Astrocyte (in vitro differentiated cells and primary cell): ENCODE data around the gene TRAP1.

Source experiments
- EZH2 ChIP-seq: IDR thresholded peaks from 2 replicates; pipeline ENCODE4 v1.6.1; 2012; ENCODE audit warnings: mild to moderate bottlenecking, low read length, inconsistent platforms; ENCODE audit not compliant: insufficient read depth
- TF ChIP-seq, protein P1 (sequence below): IDR thresholded peaks from 2 replicates; pipeline ENCODE4 v1.5.1; 2011; ENCODE audit warnings: low read depth, mild to moderate bottlenecking, inconsistent platforms, low read length, moderate library complexity; ENCODE audit not compliant: insufficient read depth

DNA sequence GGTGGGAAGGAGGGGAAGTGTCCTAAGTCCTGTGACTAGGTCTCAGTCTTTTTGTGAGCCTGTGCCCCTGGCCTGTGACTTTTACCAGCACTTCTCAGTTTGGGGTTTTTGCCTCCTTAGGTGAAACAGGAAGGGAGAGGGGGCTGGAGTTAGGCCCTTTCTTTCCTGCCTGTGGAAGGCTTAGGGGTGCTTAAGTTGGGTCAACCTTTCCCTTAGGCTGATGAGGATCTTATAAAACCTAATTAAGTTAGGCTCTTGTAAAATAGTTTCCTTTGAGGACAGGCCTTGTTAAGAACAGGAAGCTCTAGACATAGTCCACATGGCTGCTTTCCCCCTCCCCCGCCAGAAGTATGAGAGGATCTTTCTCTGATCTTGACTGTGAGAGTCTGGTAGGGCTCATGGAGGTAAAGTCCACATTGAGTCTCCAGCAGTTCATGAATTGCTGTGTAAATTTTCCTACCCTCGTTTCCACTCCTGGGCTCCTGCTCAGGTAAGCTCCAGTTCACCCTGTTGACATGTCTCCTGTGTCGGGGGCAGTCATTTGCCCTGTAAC is 79.9 kb downstream of the TRAP1 start:
- TF ChIP-seq, protein P1, sequence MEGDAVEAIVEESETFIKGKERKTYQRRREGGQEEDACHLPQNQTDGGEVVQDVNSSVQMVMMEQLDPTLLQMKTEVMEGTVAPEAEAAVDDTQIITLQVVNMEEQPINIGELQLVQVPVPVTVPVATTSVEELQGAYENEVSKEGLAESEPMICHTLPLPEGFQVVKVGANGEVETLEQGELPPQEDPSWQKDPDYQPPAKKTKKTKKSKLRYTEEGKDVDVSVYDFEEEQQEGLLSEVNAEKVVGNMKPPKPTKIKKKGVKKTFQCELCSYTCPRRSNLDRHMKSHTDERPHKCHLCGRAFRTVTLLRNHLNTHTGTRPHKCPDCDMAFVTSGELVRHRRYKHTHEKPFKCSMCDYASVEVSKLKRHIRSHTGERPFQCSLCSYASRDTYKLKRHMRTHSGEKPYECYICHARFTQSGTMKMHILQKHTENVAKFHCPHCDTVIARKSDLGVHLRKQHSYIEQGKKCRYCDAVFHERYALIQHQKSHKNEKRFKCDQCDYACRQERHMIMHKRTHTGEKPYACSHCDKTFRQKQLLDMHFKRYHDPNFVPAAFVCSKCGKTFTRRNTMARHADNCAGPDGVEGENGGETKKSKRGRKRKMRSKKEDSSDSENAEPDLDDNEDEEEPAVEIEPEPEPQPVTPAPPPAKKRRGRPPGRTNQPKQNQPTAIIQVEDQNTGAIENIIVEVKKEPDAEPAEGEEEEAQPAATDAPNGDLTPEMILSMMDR = no peak
- TF ChIP-seq EZH2 = no peak
